HUES48 (cell line): Measurements from ENCODE around the gene ANTXR1.

Experiments used
- H3K27ac ChIP-seq: one replicate; pipeline ENCODE4 v1.7.0; 2013; ENCODE audit warnings: low read depth, low read length, inconsistent platforms
- H3K27me3 ChIP-seq: 2 replicates; pipeline ENCODE4 v1.6.1; 2013; ENCODE audit warnings: mild to moderate bottlenecking, low read length; ENCODE audit not compliant: control insufficient read depth, insufficient read depth
- H3K36me3 ChIP-seq: 2 replicates; pipeline ENCODE4 v1.6.1; 2013; ENCODE audit warnings: low read length; ENCODE audit not compliant: control insufficient read depth, insufficient read depth
- H3K4me1 ChIP-seq: 2 replicates; pipeline ENCODE4 v1.6.1; 2013; ENCODE audit warnings: mild to moderate bottlenecking, low read length; ENCODE audit not compliant: control insufficient read depth, insufficient read depth
- H3K4me3 ChIP-seq: 2 replicates; pipeline ENCODE4 v1.5.1; 2013; ENCODE audit warnings: mild to moderate bottlenecking, low read depth, low read length
- H3K9ac ChIP-seq: 2 replicates; pipeline ENCODE4 v1.6.1; 2013; ENCODE audit warnings: mild to moderate bottlenecking, low read depth, low read length, moderate library complexity
- H3K9me3 ChIP-seq: 2 replicates; pipeline ENCODE4 v1.6.1; 2013; ENCODE audit warnings: low read length; ENCODE audit not compliant: control insufficient read depth, insufficient read depth

Gene ANTXR1

GRCh38 chr2:69013142-69013839 lies at the start of gene ANTXR1:
TSS of gene ANTXR1 (plus strand) at chr2:69013179. CDS start at chr2:69013500, 321 bp downstream.
- H3K27ac ChIP-seq = peak within 1 kb of the TSS; percentile 77
- H3K4me3 ChIP-seq = peak within 1 kb of the TSS; percentile 94
- peaks cover 16% of the 10 kb centered on the region for H3K4me1 ChIP-seq
- no peaks in the 10 kb centered on the region for H3K9me3 ChIP-seq
- peak within 1 kb of the TSS; percentile 76 for H3K9ac ChIP-seq
- H3K36me3 ChIP-seq = no peaks in the 10 kb centered on the region
- H3K27me3 ChIP-seq = peaks cover 18% of the 10 kb centered on the region

GRCh38 chr2:68964282-68964681 lies 48.7 kb upstream of the ANTXR1 start:
- H3K9ac ChIP-seq = no peak overlapping the region
- no peak overlapping the region for H3K4me3 ChIP-seq
- H3K27me3 ChIP-seq = no peaks in the 10 kb centered on the region
- H3K9me3 ChIP-seq = no peaks in the 10 kb centered on the region
- no peaks in the 10 kb centered on the region for H3K4me1 ChIP-seq
- no peaks in the 10 kb centered on the region for H3K36me3 ChIP-seq
- H3K27ac ChIP-seq = no peak overlapping the region

GRCh38 chr2:68968221-68968620 lies 44.8 kb upstream of the ANTXR1 start:
- Histone ChIP-seq H3K4me1 (no peaks in the 10 kb centered on the region), H3K27ac (no peak overlapping the region), H3K36me3 (no peaks in the 10 kb centered on the region), H3K27me3 (no peaks in the 10 kb centered on the region), H3K9ac (no peak overlapping the region), H3K4me3 (no peak overlapping the region), H3K9me3 (no peaks in the 10 kb centered on the region)

- Histone ChIP-seq H3K9ac (no peak overlapping the region), H3K9me3 (no peaks in the 10 kb centered on the region), H3K36me3 (no peaks in the 10 kb centered on the region), H3K27me3 (no peaks in the 10 kb centered on the region), H3K27ac (no peak overlapping the region), H3K4me1 (no peaks in the 10 kb centered on the region), H3K4me3 (no peak overlapping the region)
Measured at GRCh38 chr2:68969736-68970490, 43.1 kb upstream of the ANTXR1 start.

- no peak overlapping the region for H3K9ac ChIP-seq
- H3K36me3 ChIP-seq = no peaks in the 10 kb centered on the region
- H3K27me3 ChIP-seq = no peaks in the 10 kb centered on the region
- H3K4me3 ChIP-seq = no peak overlapping the region
- H3K27ac ChIP-seq = no peak overlapping the region
- H3K4me1 ChIP-seq = no peaks in the 10 kb centered on the region
- H3K9me3 ChIP-seq = no peaks in the 10 kb centered on the region
Measured at GRCh38 chr2:68970566-68971265, 42.3 kb upstream of the ANTXR1 start.

- Histone ChIP-seq H3K36me3 (no peaks in the 10 kb centered on the region), H3K4me1 (no peaks in the 10 kb centered on the region), H3K27ac (no peak overlapping the region), H3K27me3 (no peaks in the 10 kb centered on the region), H3K9me3 (no peaks in the 10 kb centered on the region), H3K4me3 (no peak overlapping the region), H3K9ac (no peak overlapping the region)
Measured at GRCh38 chr2:68971591-68972231, 41.3 kb upstream of the ANTXR1 start.

- no peaks in the 10 kb centered on the region for H3K36me3 ChIP-seq
- no peaks in the 10 kb centered on the region for H3K9me3 ChIP-seq
- no peaks in the 10 kb centered on the region for H3K4me1 ChIP-seq
- no peak within 1 kb of the TSS for H3K4me3 ChIP-seq
- no peak within 1 kb of the TSS for H3K9ac ChIP-seq
- H3K27me3 ChIP-seq = no peaks in the 10 kb centered on the region
- no peak within 1 kb of the TSS for H3K27ac ChIP-seq
Measured at GRCh38 chr2:68974251-68974650, 38.7 kb upstream of the ANTXR1 start, which contains the start of gene GKN1. TSS of gene GKN1 (plus strand) at chr2:68974636. CDS start at chr2:68974678, 42 bp downstream.

GRCh38 chr2:68974946-68975665 lies 37.9 kb upstream of the ANTXR1 start:
- Histone ChIP-seq H3K27ac (no peak overlapping the region), H3K9me3 (no peaks in the 10 kb centered on the region), H3K36me3 (no peaks in the 10 kb centered on the region), H3K4me3 (no peak overlapping the region), H3K4me1 (no peaks in the 10 kb centered on the region), H3K27me3 (no peaks in the 10 kb centered on the region), H3K9ac (no peak overlapping the region)

DNA sequence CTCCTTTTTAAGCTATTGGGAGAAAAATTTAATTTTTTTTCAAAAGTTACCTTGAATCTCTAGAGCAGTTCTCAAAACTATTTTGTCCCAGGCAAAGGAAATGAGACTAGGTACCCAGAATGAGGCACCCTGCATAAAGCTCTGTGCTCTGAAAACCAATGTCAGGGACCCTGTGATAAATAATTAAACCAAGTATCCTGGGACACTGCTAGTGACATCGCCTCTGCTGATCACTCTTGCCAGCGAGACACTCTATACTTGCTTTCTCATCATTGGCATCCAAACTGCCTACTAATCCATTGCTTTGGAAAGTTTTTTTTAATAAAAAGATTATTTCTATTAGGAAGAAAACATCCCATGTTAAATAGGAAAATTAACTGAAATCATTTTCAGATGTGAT lies 37.1 kb upstream of the ANTXR1 start:
- Histone ChIP-seq H3K4me1 (no peaks in the 10 kb centered on the region), H3K4me3 (no peak overlapping the region), H3K27ac (no peak overlapping the region), H3K36me3 (no peaks in the 10 kb centered on the region), H3K27me3 (no peaks in the 10 kb centered on the region), H3K9me3 (no peaks in the 10 kb centered on the region), H3K9ac (no peak overlapping the region)

DNA sequence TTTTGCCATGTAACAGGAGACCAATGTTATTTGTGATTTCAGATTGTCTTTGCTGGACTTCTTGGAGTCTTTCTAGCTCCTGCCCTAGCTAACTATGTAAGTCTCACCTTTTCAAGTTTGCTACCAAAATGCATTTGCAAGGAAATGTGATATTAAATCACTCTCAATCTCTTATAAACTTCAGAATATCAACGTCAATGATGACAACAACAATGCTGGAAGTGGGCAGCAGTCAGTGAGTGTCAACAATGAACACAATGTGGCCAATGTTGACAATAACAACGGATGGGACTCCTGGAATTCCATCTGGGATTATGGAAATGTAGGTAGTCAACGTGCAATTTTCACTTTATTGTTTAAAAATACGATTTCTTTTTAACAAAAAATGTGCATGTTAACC lies 35.5 kb upstream of the ANTXR1 start:
- Histone ChIP-seq H3K9ac (no peak overlapping the region), H3K4me3 (no peak overlapping the region), H3K27ac (no peak overlapping the region), H3K4me1 (no peaks in the 10 kb centered on the region), H3K9me3 (no peaks in the 10 kb centered on the region), H3K36me3 (no peaks in the 10 kb centered on the region), H3K27me3 (no peaks in the 10 kb centered on the region)
